ENCODE results near the gene AMER3.

DNA sequence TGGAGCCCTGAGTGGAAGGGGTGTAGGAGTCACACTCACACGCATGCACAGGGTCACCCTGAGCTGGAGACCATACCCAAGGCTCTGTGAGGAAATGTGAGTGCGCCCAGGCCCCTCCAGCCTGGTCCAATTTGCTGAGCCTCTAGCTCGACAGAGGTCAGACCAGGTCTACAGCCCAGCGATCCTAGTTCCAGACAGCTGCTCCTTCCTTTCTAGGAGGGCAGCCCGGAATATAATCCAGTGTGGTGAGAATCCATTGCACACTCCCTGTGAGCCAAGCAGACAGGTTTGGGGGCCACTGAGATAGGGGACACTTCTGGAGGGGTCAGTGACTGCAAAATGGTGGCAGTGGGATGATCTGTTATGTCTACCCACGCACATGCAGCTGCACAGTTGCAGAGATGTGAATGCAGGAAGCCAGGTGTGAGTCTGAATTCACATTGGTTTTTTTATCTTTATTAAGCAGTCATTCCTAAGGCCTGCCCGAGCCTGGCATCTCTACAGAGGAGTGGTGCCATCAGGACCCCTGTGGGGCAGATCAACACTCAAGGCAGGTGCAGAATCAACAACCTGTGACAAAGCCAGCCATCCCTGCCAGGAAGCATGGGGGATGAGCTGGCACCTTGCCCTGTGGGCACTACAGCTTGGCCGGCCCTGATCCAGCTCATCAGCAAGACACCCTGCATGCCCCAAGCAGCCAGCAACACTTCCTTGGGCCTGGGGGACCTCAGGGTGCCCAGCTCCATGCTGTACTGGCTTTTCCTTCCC lies 26.6 kb upstream of the AMER3 start, which contains the start of gene GPR148:
- no peak for TF ChIP-seq MAX (IDR thresholded peaks at IDR 0.05; ENCODE audit: low read depth)
- TF ChIP-seq CTCF (IDR thresholded peaks at IDR 0.05): no peak
- no peak for TF ChIP-seq MXI1 (IDR thresholded peaks at IDR 0.05; ENCODE audit: low read depth, low read length)
- no peak for TF ChIP-seq EP300 (IDR thresholded peaks at IDR 0.05; ENCODE audit: borderline replicate concordance in 1 of 2, low read depth in 1 of 2, low read length in 1 of 2)
- TF ChIP-seq EZH2phosphoT487 (IDR thresholded peaks at IDR 0.05; ENCODE audit: borderline replicate concordance, low read depth): no peak

All from SK-N-SH (cell line).